GM21381 (cell line): ENCODE data around the gene TRAF2.
A peak's percentile ranks its signal among the peaks of the same experiment; 100 is the strongest.

Experiments used
- ATAC-seq: cut with Tn5 transposase; IDR thresholded peaks from one replicate; pipeline ENCODE4 v1.9.1; 2021; ENCODE audit warnings: mild to moderate bottlenecking, moderate library complexity; ENCODE audit not compliant: unreplicated experiment

TRAF2 gene

DNA sequence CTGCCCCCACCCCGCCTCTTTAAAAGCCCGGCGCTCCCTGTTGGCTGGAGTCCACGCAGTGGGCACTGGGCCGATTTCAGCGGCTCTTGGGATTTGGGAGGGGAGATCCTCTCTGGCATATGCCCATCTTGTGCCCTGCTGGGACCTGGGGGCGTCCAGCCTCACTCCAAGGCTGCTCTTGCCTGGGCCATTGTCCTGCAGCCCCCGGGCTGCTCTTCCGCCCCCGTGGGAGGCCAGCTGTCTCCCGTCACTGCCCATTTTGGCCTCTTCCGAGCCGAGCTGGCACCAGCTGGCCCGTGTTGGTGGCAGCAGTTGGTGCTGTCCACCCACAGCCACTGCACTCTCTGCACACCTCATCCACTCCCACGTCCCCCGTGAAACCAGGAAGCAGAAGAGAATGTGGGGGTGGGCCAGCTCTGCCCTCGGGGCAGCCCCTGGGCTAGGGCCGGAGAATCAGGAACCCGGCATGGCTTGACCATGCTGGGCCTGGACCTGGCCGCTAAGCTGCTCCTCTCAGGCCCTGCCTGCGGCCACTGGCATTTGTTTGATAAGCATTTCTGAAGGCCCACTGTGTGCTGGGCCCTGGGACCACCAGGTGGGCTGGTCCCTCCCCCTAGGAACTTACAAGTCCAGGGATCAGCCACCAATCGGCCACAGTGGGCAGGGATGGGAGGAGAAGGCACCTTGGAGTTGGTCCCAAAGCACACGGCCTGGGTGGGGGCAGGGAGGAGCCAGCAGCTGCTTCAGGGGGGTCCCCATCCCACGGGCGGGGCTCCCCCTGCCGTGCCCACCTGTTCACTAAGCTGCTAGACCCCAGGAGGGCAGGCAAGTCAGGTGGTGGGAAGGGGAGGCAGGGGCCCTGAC lies 60.9 kb downstream of the TRAF2 start:
- ATAC-seq, result no peak

DNA sequence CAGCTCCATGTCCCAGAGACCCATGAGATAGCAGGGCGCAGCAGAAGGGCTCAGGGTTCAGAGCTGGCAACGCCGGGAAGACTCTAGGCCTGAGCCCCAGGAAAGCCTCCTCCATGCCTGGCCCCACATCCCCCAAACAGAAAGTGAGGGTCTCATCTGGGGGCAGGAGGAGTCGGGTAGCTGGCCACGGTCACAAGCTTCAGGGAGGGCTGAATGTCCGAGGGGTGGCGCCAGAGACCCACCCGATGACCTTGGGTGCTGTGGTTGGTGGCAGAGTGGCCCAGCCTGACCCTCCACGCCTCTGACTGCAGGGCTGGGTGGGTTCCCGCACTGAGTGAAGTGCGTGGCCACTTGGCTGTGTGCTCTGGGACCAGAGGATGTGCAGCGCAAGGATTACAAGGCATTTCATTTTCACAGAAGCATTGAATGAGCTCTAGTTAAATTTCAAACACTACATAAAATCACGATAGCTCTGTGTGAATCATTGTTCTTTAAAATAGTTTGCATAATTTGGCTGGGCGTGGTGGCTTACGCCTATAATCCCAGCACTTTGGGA lies 61.7 kb downstream of the TRAF2 start:
- no peak for ATAC-seq

DNA sequence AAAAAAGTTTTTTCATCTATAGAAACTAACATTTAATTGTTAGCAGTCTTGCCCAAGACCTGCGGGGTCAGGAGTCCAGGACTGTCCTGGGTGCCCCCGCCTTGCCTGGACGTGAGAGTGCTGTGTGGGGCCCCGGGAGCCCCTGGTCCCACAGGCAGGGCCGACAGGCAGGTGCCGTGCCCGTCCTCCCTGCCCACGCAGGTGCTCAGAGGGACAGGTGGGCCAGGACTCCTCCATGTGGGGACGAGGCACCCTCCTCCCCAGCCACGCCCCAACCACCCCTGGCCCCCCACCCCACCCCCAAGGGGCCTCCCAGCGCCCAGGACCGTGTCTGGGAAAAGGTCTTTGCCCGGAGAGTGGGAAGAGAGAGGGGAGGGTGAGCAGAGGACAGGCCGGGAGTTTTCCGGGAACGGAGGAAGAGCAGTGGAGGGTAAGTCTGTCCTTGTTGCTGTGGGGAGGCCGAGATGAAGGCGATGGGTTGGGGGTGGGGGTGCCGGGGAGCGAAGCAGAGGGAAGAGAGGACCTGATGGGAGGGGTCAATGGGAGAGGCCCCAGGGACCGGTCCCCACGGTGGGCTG lies 63.0 kb downstream of the TRAF2 start:
- no peak for ATAC-seq

DNA sequence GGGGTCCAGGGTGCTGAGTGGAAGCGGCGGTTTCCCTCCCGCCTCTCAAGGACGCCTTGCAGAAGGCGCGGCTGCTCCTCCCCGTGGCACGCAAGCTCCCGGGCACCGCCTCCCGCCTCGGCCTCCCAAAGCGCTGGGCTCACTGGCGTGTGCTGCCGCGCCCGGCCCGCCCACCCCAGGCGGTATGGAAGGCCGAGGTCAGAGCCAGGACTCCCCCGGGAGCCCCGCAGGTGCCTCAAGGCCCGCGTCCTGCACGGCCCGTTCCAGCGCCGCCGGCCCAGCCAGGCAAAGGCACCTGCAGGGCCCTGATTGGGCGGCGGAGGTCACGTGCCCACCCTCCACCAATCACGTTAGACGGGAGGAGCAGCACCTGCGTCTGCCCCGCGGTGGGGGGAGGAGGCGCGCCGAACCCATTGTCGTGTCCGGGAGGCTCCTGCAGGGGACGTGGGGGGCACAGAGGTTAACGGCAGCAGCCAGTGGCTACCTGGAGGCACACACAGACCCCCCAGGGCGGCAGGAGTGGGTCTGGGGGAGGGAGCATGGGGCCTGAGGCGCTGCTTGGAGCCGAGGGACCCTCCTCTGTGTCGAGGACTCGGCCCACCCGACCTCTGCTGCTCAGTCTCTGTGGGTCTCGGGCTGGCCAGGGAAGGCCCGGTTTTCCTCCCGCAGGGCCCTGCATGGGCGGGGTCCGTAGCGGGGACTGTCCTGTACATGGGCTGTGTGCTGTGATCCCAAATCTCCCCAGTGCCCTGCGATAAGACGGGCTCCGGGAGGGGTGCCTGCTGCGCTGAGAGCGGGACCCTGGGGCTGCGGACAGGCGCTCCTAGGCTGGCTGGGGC lies 63.7 kb downstream of the TRAF2 start:
- peak; percentile 78 for ATAC-seq

DNA sequence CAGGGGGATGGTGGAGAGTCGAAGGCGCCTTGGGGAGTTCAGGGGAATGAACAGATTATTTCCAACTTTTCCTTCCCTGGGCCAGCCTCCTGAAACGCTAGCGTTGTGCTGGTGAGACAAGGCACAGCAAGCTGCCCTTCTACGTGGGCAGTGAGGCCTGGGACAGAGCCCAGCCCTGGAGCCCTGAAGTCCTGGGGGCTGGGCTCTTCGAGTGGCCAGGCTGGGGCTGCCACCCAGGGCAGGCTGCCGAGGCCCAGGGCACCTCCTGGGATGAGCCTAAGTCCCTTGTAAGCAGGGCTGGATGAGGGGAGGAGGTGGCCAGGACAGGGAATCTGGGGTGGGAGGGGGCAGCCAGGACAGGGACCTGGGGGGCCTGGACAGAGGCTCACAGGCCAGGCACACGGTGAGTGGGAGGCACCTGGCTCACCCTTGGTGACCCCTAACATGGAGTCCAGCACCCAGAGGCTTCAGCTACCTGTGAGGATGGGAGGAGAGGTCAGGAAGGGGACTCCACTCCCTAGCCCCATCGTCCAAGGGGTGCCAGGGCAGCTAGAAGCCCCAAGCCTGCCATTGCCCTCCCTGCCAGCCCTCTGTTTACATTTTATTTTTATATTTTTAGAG lies 64.5 kb downstream of the TRAF2 start:
- ATAC-seq, result no peak

DNA sequence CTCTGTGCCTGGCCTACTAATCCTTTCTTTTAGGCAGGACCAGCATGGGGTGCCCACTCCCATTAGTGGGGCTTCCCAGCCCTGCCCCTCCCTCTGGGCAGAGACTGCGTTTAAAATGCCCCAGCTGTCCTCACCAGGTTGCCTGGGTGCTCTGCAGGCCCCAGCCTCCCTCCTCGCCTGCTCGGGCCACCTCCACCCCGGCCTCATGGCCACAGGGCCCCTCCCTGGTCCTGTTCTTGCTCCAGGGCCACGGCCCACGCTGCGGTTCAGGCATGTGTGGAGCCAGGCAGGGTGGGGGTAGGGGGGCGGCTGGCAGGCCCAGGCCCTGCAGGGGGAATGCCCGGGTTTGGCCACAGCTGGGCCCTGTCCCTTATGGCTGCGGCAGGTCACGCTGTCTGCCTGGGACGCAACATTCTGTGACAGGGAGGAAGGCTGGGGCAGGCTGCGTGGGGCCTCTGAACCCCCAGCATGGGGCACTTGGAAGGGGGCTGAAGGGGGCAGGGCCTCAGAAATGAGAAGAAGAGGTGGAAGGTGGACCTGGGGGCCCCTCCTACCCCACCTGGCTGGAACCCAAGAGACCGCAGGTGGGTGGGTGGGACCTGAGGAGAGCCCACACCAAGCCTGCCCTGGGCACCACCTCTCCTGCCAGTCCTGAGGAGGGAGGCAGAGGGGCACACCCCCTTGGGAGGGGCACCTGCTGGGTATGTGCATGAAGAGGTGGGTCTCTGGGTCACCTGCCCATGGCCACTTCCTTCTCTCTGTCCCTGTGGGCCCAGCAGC lies 65.4 kb downstream of the TRAF2 start, which contains the start of gene LCN12:
LCN12 (plus strand) TSS at position 733 of the 780 bp plus-strand sequence. CDS start 55 bp downstream, outside the sequence.
- ATAC-seq, result no peak

DNA sequence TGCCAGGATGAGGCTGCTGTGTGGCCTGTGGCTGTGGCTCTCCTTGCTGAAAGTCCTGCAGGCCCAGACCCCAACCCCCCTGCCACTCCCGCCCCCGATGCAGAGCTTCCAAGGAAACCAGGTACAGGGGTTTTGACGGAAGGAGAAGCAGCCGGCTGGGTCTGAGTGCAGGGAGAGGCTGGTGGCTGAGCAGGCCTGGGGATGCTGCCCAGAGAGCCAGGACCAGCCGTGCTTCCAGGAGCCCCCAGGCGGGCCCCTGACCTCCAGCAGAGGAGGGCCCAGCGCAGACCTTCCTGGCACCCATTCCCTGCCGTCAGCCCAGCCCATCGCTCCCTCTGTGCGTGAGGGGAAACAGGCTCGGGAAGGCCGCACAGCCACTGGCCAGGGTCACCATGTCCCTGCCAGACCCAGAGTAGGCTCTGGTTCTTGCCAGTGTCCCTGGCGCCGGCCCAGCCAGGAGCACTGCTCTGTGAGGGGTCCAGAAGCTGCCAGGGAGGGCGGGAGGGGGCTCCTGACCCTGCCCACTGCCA lies 66.1 kb downstream of the TRAF2 start:
- no peak for ATAC-seq

DNA sequence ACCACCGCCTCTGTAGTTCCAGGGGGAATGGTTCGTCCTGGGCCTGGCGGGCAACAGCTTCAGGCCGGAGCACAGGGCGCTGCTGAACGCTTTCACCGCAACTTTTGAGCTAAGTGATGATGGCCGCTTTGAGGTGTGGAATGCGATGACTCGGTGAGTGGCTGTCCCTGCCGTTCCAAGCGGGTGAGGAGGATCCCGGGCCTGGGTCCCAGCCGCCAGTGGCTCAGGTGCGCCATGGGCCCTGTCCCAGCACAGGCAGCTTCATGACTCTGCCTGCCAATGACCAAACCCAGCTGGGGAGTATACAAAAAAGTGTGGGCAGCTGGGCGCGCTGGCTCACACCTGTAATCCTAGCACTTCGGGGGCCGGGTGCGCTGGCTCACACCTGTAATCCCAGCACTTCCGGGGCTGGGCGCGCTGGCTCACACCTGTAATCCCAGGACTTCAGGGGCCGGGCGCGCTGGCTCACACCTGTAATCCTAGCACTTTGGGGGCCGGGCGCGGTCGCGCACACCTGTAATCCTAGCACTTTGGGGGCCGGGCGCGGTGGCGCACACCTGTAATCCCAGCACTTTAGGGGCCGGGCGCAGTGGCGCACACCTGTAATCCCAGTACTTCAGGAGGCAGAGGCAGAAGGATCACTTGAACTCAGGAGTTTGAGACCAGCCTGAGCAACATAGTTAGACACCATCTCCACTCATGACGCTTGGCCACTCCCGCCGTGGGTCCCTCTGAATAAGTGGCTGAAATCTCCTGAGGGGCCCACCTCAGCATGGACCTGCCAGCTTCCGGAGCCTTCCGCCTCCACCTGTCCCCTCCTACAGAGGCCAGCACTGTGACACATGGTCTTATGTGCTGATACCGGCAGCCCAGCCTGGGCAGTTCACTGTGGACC lies 66.8 kb downstream of the TRAF2 start:
- ATAC-seq, result no peak

DNA sequence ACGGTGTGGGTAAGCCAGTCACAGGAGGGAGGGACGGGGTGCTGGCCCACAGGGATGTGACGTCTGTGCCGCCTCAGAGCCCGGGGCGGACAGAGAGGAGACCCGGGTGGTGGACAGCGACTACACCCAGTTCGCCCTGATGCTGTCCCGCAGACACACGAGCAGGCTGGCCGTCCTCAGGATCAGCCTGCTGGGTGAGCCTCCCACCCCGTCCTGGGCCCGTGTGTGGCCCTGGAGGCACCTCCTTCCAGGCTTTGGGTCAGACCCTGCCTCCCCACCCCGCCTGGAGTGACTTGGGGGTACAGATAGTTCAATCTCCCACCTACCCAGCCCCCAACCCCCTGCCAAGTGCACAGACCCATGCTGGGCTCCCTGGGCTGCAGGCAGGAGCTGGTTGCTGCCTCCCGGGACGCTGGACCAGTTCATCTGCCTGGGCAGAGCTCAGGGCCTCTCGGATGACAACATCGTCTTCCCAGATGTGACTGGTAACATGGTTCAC lies 67.5 kb downstream of the TRAF2 start:
- no peak for ATAC-seq

DNA sequence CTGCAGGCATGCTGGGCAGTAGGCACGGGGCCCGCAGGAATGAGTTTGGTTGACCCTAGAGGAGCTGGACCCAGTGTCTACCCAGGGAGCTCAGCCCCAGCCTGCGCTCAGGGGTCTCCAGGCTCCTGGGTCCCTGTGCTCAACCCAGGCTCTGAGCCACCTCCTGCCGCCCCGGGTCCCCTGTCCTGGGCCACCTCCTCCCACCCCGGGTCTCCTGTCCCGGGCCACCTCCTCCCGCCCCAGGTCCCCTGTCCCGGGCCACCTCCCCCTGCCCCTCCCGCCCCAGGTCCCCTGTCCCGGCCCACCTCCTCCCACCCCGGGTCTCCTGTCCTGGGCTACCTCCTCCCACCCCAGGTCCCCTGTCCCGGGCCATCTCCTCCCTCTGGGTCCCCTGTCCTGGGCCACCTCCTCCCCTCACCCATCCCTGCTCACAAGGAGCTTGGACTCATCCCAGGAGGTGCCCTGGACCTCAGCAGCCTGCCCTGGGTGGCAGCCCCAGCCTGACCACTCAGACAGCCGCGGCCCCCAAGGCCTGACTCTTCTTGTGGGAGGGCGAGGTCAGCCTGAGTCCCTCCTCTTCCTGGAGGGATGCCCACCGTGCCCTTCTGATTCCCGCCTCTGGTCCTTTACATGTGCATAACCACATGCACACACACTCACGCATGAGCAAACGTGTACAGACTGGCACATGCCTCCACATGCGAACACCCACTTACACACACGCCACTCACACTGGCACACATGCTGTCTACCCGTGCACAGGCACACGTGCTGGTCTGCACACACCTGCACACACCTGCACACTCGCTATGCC lies 68.2 kb downstream of the TRAF2 start:
- ATAC-seq, result no peak

DNA sequence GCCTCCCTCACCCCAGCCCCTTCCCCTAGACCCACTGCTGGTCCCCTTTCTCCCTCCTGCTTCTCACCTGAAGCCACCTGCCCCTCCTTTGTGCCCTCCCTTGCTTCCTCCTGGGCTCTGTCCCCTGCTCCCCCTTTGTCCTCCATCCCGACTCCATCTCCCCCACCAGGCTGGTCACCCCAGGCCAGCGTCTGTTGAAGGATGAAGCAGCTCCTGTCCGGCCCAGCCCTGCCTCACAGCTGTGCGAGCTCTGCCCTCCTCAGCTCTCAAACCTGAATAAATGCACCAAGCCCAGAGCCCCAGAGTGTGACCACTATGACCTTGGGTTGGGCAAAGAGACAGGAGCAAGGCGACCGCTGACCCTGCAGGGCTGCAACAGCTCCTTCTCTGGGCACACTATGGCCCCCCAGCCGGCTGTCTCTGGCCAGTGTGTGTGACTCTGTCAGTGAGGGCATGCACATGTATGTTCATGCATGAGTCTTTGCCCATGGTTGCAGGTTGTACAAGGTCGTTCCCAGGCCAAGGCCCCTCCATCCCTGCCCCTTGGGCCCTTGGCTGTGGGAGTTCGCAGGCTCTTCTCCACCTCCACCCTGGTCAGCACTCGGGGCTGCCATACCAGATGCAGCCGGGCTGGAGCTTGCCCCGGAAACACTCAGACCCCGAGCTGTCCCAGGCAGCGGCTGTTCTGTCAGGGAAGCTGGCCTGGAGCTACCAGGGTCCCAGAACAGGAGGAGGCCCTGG lies 69.1 kb downstream of the TRAF2 start:
- no peak for ATAC-seq

DNA sequence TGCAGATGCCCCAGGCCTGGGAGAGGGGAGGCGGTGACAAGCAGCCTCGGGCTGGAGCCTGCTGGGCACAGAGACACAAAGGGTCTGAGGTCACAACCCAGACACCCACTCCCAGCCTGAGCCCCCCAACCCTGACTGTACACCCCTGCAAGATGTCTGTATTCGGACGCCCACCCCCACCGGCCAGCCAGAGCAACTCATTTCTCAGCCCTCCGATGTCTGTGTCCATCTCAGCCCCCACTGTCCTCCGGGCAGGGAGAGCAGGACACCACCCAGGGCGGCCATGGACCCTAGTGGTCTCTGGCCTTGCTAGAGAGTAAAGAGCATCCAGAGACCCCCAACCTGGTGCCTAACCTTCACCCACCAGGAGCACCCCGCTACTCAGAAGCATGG lies 69.6 kb downstream of the TRAF2 start:
- ATAC-seq, result no peak

DNA sequence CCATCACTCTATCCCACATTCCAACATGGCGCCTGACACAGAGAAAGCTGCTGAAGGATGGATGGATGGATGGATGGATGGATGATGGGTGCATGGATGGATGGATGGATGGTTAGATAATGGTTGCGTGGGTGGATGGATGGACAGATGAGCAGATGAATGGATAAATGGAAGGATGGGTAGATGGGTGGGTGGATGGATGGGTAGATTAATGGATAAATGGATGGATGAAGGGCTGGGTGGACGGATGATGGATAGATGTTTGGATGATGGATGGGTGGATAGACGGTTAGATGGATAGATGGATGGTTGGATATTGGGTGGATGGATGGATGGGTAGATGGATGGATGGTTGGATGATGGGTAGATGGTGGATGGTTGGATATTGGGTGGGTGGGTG lies 70.3 kb downstream of the TRAF2 start:
- ATAC-seq, result no peak

DNA sequence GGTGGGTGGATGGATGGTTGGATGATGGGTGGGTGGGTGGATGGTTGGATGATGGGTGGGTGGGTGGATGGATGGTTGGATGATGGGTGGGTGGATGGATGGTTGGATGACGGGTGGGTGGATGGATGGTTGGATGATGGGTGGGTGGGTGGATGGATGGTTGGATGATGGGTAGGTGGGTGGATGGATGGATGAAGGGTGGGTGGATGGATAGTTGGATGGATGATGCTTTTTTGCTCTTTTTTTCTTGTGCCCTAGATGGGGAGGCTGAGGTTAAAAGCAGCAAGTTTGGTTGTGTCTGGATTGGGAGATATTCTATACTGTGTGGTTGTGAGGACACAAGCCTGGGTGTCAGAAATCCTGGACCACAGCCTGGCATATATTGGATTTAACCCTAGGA lies 71.1 kb downstream of the TRAF2 start:
- ATAC-seq, result no peak

DNA sequence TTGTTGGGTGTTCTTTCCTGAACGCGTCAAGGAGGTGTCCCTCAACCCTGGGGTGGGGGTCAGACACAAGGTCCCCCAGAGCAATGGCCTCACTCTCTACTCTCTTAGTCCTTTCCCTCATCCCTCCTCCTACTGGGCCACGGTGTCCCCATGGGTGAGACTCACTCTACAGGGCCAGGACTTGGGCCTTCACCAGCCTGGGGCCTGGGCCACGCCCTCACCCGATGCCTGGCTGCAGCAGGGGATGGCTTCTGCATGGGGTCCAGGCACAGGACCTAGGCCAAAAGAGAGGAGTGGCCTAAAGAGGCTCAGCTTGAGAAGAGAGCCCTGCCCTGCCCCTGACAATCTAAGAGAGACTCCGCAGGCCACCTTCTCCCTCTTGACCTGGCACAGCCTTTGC lies 71.6 kb downstream of the TRAF2 start:
- ATAC-seq, result no peak

DNA sequence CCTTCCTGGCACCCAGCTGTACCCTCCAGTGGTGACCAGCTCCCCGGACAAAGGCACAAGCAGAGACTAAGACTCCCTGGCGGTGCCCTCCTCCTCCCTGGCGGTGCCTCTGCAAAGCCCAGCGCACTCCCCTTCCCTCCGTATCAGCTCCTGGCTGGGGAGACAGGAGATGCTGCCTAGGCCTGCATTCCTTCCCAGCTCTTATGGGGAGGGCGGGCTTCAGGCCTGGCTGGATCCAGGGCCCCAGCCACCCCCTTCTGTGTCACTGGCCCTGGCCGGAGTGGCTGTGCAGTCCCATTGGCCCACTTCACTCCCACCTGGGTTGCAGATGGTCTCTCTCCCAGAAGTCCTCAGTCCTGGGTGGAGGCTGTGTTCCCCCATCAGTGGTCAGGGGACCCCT lies 72.2 kb downstream of the TRAF2 start:
- no peak for ATAC-seq
